Measurements from ENCODE around the gene PRICKLE1.

Gene PRICKLE1

DNA sequence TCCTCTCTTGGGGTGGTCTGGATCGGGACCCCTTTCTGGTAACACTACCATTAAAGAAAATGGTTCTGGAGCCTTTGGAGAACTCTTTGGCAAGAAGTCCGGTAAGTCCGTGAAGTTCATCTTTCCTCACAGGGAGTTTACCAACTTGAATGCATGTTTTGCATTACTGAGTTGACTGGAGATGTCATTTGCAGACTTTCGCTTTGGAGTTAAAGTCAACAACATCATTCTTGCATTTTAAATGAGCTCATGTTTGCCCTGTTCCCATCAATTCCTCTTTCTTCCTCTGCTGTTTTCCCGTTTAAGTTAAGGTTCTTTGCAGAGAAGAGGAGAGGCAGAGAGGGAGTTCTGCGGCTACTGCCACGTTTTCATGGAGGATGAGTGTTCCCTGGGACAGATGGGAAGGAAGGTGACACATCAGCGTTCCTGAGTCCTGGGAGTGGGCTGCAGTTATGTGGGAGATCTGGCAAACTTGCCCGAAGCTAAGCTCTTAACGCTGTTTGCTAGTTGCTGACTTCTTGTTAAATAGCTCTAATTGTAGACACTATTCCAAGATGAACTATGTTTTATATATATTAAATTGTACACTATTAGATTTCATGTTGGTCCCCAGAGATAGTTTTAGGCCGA lies 18.8 kb upstream of the PRICKLE1 start:
- TF ChIP-seq, protein P1, sequence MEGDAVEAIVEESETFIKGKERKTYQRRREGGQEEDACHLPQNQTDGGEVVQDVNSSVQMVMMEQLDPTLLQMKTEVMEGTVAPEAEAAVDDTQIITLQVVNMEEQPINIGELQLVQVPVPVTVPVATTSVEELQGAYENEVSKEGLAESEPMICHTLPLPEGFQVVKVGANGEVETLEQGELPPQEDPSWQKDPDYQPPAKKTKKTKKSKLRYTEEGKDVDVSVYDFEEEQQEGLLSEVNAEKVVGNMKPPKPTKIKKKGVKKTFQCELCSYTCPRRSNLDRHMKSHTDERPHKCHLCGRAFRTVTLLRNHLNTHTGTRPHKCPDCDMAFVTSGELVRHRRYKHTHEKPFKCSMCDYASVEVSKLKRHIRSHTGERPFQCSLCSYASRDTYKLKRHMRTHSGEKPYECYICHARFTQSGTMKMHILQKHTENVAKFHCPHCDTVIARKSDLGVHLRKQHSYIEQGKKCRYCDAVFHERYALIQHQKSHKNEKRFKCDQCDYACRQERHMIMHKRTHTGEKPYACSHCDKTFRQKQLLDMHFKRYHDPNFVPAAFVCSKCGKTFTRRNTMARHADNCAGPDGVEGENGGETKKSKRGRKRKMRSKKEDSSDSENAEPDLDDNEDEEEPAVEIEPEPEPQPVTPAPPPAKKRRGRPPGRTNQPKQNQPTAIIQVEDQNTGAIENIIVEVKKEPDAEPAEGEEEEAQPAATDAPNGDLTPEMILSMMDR (conservative IDR thresholded peaks at IDR 0.05; ENCODE audit: low read length), result no peak
- DNase-seq (ENCODE audit: low read depth), result no peak
- no peak overlapping the region for H3K4me3 ChIP-seq (ENCODE audit: low read length)

- TF ChIP-seq, protein P1 (conservative IDR thresholded peaks at IDR 0.05; ENCODE audit: low read length), result no peak
- H3K4me3 ChIP-seq (ENCODE audit: low read length), result no peak overlapping the region
- DNase-seq (ENCODE audit: low read depth), result no peak
Measured at GRCh38 chr12:42607584-42608058, 18.1 kb upstream of the PRICKLE1 start.

- no peak for DNase-seq (ENCODE audit: low read depth)
- no peak overlapping the region for H3K4me3 ChIP-seq (ENCODE audit: low read length)
- TF ChIP-seq, protein P1 (conservative IDR thresholded peaks at IDR 0.05; ENCODE audit: low read length), result no peak
Measured at GRCh38 chr12:42606471-42606870, 16.9 kb upstream of the PRICKLE1 start.

DNA sequence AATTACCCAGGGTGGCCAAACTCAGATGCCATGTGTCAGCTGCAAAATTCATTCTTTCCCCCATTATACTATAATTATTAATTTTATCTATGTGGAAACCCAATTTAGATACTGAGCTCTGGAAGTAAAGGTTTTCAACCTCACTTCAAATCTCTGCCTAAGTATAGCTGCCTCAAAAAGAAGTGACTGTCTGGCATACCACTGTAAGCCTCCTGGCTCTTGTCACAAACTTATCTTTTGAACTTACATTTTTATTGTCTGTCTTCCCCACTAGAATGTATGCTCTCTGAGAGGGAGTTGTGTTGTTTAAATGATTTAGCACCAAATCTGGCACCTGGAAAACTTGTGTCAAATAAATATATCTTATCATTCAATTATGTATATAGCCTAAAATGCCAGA lies 16.1 kb upstream of the PRICKLE1 start:
- H3K4me3 ChIP-seq (ENCODE audit: low read length), result no peak overlapping the region
- TF ChIP-seq, protein P1 (conservative IDR thresholded peaks at IDR 0.05; ENCODE audit: low read length), result no peak
- no peak for DNase-seq (ENCODE audit: low read depth)

DNA sequence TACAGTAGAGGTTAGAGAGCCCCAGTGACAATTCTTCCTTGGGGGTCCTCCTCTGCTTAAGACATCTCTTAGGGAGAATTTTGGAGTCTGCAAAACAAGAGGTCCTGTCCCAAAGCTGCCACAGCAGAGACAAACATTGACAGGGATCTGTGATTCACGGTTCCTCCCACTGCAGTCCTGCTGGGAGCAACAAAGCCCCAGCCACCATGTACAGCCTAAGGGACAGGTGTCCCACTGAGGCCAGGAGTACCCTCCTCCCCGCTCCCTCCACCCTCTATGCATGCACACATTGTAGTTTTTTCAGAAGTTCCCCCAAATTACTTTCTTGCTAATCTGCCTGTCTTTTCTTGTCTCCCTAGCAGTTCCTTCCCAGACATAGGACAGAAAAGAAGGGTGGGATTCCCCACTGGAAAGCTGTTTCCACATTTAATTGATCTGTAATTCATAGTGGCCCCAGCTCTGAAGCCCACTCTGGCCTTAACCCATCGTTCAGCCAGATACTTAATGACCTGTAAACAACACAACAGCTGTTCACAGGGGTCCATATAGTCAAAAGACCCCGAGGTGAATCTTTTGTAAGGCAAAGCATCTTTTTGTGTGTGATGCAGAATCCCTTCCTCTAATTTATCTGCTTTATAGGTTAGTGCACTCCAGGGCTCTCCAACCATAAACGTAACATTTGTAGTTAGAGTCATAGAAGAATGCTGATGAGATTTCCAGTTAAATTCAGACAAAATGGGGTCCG lies 13.9 kb upstream of the PRICKLE1 start:
- H3K4me3 ChIP-seq (ENCODE audit: low read length), result no peak overlapping the region
- no peak for DNase-seq (ENCODE audit: low read depth)
- TF ChIP-seq, protein P1 (conservative IDR thresholded peaks at IDR 0.05; ENCODE audit: low read length), result no peak

DNA sequence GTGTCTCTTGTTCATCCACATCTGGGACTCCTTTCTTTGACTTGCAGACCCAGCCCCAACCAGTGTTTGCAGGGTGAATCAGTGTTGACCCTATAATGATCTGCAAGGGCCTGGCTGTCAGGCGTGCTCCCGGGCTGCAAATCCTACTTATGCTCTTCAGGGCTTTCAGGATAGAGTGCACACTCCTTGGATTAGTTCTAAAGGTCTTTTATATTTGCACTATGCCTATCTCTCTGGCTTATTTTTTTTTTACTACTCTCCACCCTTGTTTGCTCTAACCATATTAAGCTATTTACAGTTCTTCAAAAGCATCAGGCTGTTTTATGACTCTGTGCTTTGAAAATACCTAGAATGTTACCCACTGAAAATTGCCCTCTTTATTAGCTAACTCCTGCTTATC lies 4.3 kb upstream of the PRICKLE1 start:
- DNase-seq (ENCODE audit: low read depth), result no peak

More for the DNA sequence above, 4.3 kb upstream of the PRICKLE1 start:
- H3K4me3 ChIP-seq (ENCODE audit: low read length), result no peak overlapping the region
- TF ChIP-seq, protein P1 (conservative IDR thresholded peaks at IDR 0.05; ENCODE audit: low read length), result no peak
